SH-SY5Y (cell line): ENCODE measurements around the gene CHST11.

Source experiments
- GATA2 ChIP-seq: IDR thresholded peaks from 2 replicates; pipeline ENCODE4 v1.6.1; 2011; ENCODE audit warnings: mild to moderate bottlenecking, low read depth, low read length
- GATA3 ChIP-seq: IDR thresholded peaks from 2 replicates; pipeline ENCODE4 v1.6.1; 2011; ENCODE audit warnings: low read depth, mild to moderate bottlenecking, low read length, moderate library complexity

DNA sequence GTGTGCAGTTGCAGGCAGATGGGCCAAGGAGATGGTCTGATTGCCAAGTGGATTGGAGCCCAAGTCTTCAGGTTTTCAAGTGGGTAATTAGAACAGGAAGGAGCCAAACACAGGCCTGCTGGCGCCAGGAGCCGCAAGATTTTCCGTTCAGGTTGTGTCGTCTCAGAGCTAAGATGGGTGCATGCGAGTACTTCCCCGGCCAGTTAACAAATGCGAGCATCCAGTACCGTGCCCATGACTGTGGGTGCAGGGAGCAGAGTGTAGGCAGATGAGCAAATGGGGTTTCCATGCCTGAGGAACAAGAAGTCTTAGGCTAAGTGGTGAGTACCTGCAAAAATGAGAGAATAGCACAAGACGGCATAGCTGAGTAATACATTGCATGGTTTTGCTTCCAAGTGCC lies 90.5 kb downstream of the CHST11 start:
- TF ChIP-seq GATA3 (no peak), GATA2 (no peak)
